Neutrophil (primary cell): ENCODE results near the gene DGKG.

Experiments used
- H3K27ac ChIP-seq: fragments of 200-600 bp; sonication (generic); 2 replicates; pipeline ENCODE4 v1.5.1; 2016; ENCODE audit warnings: mild to moderate bottlenecking, moderate library complexity
- H3K27me3 ChIP-seq: fragments of 200-600 bp; sonication (generic); 2 replicates; pipeline ENCODE4 v1.6.0; 2016; ENCODE audit warnings: mild to moderate bottlenecking
- H3K36me3 ChIP-seq: fragments of 200-600 bp; sonication (generic); 2 replicates; pipeline ENCODE4 v1.5.1; 2017
- H3K4me1 ChIP-seq, 2 experiments: fragments of 200-600 bp in 1 of 2; sonication (generic) in 1 of 2; 1 replicate in 1 of 2; 2 replicates in 1 of 2; pipeline versions ENCODE4 v1.5.1 to v1.6.1; 2013 to 2016; ENCODE audit warnings: low read depth in 1 of 2, low read length in 1 of 2, mild to moderate bottlenecking in 1 of 2, moderate library complexity in 1 of 2; ENCODE audit not compliant: control insufficient read depth in 1 of 2, insufficient read depth in 1 of 2
- H3K4me3 ChIP-seq, 2 experiments: fragments of 200-600 bp in 1 of 2; sonication (generic) in 1 of 2; 1 replicate in 1 of 2; 2 replicates in 1 of 2; pipeline ENCODE4 v1.5.1; 2013 to 2016; ENCODE audit warnings: low read depth in 1 of 2, low read length in 1 of 2, mild to moderate bottlenecking in 1 of 2, moderate library complexity in 1 of 2
- H3K9me3 ChIP-seq: fragments of 200-600 bp; sonication (generic); 2 replicates; pipeline ENCODE4 v1.5.1; 2016
- TF ChIP-seq, protein P1 (sequence below): fragments of 200-600 bp; sonication (generic); IDR thresholded peaks from 2 replicates; pipeline ENCODE4 v1.5.1; 2016; ENCODE audit warnings: antibody characterized with exemption

Gene DGKG

DNA sequence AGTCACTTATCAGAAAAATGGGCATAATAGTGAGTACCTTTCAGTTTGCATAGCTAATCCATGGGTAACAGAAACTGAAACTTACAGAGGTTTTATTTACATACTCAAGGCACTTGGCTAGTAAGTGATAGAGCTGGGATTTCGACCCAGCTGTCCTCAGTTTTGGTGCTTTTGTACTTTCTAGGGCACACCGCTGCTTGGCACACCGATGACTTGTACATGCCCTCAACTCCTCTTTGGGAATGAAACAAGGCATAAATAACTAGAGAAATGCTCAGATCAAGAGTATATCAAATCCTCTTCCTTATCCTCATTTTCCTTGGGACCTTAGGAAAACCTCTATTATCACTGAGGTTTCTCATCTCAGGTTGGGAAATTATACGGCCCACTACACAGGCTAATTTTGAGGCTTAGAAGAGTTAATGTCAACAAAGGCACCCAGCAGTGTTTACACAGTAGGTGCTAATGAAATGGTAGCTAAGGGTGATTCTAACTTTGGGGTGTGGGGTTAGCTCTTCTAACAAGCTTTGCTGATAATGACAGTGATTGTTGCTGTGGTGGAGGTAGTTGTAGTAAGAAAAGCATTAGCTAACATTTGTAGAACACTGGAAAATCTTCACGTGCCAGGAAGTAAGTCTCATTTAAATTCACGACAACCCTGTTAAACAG, 20.3 kb upstream of the DGKG start:
- Histone ChIP-seq H3K27me3 (no peaks in the 10 kb centered on the region), H3K27ac (no peak overlapping the region), H3K4me1 (no peaks in the 10 kb centered on the region), H3K9me3 (no peaks in the 10 kb centered on the region), H3K36me3 (no peaks in the 10 kb centered on the region), H3K4me3 (no peak overlapping the region)
- TF ChIP-seq, protein P1, sequence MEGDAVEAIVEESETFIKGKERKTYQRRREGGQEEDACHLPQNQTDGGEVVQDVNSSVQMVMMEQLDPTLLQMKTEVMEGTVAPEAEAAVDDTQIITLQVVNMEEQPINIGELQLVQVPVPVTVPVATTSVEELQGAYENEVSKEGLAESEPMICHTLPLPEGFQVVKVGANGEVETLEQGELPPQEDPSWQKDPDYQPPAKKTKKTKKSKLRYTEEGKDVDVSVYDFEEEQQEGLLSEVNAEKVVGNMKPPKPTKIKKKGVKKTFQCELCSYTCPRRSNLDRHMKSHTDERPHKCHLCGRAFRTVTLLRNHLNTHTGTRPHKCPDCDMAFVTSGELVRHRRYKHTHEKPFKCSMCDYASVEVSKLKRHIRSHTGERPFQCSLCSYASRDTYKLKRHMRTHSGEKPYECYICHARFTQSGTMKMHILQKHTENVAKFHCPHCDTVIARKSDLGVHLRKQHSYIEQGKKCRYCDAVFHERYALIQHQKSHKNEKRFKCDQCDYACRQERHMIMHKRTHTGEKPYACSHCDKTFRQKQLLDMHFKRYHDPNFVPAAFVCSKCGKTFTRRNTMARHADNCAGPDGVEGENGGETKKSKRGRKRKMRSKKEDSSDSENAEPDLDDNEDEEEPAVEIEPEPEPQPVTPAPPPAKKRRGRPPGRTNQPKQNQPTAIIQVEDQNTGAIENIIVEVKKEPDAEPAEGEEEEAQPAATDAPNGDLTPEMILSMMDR = no peak

DNA sequence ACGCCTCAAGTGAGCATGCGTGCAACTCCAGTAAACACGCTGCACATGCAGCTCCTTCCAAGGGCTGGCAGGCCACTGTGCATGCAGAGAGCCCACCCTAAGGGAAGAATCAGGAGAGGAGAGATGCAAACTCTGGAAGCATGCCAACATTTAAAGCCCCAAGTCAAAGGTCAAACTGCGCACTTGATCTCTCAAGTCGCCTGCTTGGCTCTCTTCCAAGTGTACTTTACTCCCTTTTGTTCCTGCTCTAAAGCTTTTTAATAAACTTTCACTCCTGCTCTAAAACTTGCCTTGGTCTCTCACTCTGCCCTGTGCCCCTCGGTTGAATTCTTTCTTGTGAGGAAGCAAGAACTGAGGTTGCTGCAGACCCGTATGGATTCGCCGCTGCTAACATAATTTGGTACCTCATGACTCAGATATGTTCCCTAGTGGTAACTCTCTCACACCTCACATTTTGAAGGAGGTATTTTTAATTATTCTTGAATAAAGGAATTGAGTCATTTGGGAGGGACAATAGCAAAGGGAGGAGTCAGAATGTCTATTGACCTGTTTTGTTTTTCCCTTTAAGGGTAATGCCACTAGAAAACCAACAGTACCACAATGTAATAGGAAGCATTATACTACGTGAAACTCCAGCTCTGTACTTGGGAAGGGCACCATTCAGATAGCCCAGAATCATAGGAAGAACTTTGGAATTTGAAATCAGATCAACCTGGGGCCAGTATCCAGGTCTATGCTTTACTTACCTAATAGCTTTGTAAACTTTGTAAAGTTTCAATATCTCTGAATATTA, 19.6 kb upstream of the DGKG start:
- Histone ChIP-seq H3K9me3 (no peaks in the 10 kb centered on the region), H3K36me3 (no peaks in the 10 kb centered on the region), H3K4me1 (no peaks in the 10 kb centered on the region), H3K4me3 (no peak overlapping the region), H3K27ac (no peak overlapping the region), H3K27me3 (no peaks in the 10 kb centered on the region)
- TF ChIP-seq, protein P1 = no peak

DNA sequence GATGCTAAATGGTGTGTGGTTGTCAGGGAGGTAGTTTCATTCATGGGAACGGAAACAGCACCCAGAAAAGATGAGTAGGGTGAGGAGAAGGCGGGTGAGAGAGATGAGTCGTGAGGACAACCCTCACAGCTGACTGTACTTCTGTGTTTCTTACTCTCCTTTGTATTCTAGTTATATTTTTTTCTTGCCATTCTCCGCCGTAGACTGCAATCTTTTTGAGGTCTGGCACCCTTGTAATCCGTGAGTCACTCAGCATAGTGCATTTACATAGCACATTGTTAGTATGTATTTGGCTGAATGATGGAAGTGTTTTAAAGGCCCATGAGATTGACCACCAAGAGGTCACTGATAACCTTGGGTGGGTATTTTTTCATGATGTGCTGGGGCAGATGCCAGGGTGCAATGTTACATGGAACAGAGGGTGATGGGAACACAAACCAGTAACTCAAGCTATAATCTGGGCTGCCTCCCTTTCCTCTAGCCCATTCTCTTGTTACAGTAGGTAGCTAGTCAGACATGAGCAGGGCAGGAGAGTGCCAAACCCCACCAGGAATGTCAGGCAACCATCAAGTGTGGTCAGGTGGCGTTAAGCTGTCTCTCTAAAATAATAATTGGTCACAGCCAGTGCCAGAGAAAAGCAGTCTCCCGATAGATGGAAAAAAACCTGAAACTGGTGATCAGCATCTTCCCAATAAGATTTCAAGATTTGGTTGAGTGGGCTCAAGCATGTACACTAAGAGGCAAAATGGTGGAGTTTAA, 18.8 kb upstream of the DGKG start:
- Histone ChIP-seq H3K36me3 (no peaks in the 10 kb centered on the region), H3K27me3 (no peaks in the 10 kb centered on the region), H3K9me3 (no peaks in the 10 kb centered on the region), H3K27ac (no peak overlapping the region), H3K4me1 (peaks cover 5 to 7% of the 10 kb centered on the region in 2 experiments), H3K4me3 (no peak overlapping the region)
- TF ChIP-seq, protein P1 = no peak

DNA sequence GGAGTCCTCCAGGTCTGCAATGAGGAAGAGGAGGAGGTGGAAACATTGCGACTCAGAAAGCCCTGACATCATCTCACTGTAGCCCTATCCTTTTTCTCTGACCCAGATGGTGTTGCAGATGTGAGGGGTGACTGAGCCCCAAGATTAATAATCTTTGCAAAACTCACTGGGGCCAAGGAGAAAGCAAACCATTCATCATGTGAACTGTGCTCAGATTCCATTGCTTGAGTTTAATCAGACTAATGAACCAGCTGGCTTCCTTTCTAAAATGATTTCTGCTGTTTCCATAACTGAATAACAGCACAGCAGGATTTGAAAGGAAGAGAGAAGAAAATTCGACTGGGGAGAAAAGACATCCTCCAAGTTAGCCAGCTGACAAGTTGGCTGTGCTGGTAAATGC, 13.4 kb upstream of the DGKG start:
- Histone ChIP-seq H3K4me1 (peaks cover 58 to 60% of the 10 kb centered on the region in 2 experiments), H3K36me3 (no peaks in the 10 kb centered on the region), H3K27ac (peak overlapping the region; percentile 81), H3K4me3 (no peak overlapping the region), H3K27me3 (no peaks in the 10 kb centered on the region), H3K9me3 (no peaks in the 10 kb centered on the region)
- TF ChIP-seq, protein P1 = no peak

DNA sequence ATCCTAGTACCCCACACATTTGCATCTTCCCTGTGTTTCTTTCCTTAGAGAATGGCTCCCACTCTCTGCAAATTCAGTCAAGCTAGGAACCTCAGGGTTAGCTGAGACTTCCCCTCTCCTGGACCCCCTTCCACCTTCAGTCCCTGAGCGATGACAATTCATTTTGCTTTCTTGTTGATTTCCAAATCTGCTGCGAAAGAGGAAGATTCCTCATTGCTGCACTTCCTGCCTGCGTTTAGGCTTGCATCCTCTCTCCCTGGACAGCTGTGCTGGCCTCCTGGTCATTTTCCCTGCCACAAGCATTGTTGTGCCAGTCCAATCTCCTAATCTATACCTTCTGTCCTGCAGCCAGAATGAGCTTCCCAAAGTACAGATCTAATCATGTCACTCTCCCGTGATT, 12.3 kb upstream of the DGKG start:
- Histone ChIP-seq H3K27me3 (no peaks in the 10 kb centered on the region), H3K4me1 (peaks cover 63% of the 10 kb centered on the region in 2 experiments)

More for the DNA sequence above, 12.3 kb upstream of the DGKG start:
- no peaks in the 10 kb centered on the region for H3K9me3 ChIP-seq
- TF ChIP-seq, protein P1 = no peak
- no peaks in the 10 kb centered on the region for H3K36me3 ChIP-seq
- H3K4me3 ChIP-seq = peak overlapping the region; percentile 28 to 43
- peak overlapping the region; percentile 81 for H3K27ac ChIP-seq
